Astrocyte (in vitro differentiated cells and primary cell): Measurements from ENCODE around the gene CORO7.

ENCODE experiments used
- EZH2 ChIP-seq: IDR thresholded peaks from 2 replicates; pipeline ENCODE4 v1.6.1; 2012; ENCODE audit warnings: mild to moderate bottlenecking, low read length, inconsistent platforms; ENCODE audit not compliant: insufficient read depth
- TF ChIP-seq, protein P1 (sequence below): IDR thresholded peaks from 2 replicates; pipeline ENCODE4 v1.5.1; 2011; ENCODE audit warnings: low read depth, mild to moderate bottlenecking, inconsistent platforms, low read length, moderate library complexity; ENCODE audit not compliant: insufficient read depth

GRCh38 chr16:4412854-4413253 is 3.5 kb downstream of the CORO7 start:
- TF ChIP-seq, protein P1, sequence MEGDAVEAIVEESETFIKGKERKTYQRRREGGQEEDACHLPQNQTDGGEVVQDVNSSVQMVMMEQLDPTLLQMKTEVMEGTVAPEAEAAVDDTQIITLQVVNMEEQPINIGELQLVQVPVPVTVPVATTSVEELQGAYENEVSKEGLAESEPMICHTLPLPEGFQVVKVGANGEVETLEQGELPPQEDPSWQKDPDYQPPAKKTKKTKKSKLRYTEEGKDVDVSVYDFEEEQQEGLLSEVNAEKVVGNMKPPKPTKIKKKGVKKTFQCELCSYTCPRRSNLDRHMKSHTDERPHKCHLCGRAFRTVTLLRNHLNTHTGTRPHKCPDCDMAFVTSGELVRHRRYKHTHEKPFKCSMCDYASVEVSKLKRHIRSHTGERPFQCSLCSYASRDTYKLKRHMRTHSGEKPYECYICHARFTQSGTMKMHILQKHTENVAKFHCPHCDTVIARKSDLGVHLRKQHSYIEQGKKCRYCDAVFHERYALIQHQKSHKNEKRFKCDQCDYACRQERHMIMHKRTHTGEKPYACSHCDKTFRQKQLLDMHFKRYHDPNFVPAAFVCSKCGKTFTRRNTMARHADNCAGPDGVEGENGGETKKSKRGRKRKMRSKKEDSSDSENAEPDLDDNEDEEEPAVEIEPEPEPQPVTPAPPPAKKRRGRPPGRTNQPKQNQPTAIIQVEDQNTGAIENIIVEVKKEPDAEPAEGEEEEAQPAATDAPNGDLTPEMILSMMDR, result no peak
- no peak for TF ChIP-seq EZH2
